ENCODE results near the gene SPATA32. TPM values are rescaled to one million over a fixed set of nuclear protein-coding genes. Genes with fewer than 3 reads are reported as not detected.

The SPATA32 gene
- total RNA-seq, 1 donor from 2014 or later: not detected

GRCh38 chr17:45225964-45226530 lies 35.8 kb downstream of the SPATA32 start:
- H3K36me3 ChIP-seq: no peaks in the 10 kb centered on the region
- peaks cover 72% of the 10 kb centered on the region for H3K4me1 ChIP-seq
- H3K27me3 ChIP-seq: no peaks in the 10 kb centered on the region
- peak overlapping the region; percentile 85 for H3K27ac ChIP-seq
- no peak overlapping the region for H3K4me3 ChIP-seq
- no peak for DNase-seq (ENCODE audit: extremely low spot score in 2 of 2)
- intact Hi-C loops (cut with DNase I): no loop called here
- TF ChIP-seq POLR2AphosphoS5 (IDR thresholded peaks at IDR 0.05; ENCODE audit: insufficient read depth in 1 of 2, low read depth in 1 of 2): peak in 1 of 2 donors; percentile 68
- no peak for TF ChIP-seq POLR2A (IDR thresholded peaks at IDR 0.05)
- no peaks in the 10 kb centered on the region for H3K9me3 ChIP-seq

GRCh38 chr17:45225051-45225700 lies 36.7 kb downstream of the SPATA32 start:
- Histone ChIP-seq H3K4me3 (peak overlapping the region in 1 of 2 donors; percentile 3), H3K36me3 (no peaks in the 10 kb centered on the region), H3K27ac (peak overlapping the region; percentile 85), H3K9me3 (no peaks in the 10 kb centered on the region), H3K27me3 (no peaks in the 10 kb centered on the region), H3K4me1 (peaks cover 68% of the 10 kb centered on the region)
- DNase-seq (ENCODE audit: extremely low spot score in 2 of 2): no peak
- TF ChIP-seq POLR2AphosphoS5 (IDR thresholded peaks at IDR 0.05; ENCODE audit: insufficient read depth in 1 of 2, low read depth in 1 of 2): no peak
- no peak for TF ChIP-seq POLR2A (IDR thresholded peaks at IDR 0.05)
- TF ChIP-seq, protein P1, sequence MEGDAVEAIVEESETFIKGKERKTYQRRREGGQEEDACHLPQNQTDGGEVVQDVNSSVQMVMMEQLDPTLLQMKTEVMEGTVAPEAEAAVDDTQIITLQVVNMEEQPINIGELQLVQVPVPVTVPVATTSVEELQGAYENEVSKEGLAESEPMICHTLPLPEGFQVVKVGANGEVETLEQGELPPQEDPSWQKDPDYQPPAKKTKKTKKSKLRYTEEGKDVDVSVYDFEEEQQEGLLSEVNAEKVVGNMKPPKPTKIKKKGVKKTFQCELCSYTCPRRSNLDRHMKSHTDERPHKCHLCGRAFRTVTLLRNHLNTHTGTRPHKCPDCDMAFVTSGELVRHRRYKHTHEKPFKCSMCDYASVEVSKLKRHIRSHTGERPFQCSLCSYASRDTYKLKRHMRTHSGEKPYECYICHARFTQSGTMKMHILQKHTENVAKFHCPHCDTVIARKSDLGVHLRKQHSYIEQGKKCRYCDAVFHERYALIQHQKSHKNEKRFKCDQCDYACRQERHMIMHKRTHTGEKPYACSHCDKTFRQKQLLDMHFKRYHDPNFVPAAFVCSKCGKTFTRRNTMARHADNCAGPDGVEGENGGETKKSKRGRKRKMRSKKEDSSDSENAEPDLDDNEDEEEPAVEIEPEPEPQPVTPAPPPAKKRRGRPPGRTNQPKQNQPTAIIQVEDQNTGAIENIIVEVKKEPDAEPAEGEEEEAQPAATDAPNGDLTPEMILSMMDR (IDR thresholded peaks at IDR 0.05): no peak
- intact Hi-C loops (cut with DNase I): no loop called here

DNA sequence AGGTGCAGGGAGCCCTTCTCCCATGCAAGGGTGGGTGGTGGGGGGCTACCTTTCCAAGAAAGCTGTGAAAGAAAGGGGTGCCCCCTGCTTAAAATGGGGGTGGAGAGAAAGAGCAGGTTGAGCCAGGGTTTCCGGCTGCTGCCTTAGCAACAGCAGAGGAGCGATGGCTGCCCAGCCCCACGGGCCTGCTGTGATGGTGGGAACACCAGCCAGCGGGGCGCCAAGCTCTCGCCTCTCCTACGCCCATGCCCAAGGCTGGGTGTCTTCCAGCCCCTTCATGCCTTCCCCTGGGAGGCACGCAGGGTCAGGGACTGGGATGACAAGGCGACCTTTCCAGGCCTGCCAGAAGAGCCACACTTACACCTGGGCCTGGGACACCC lies 37.2 kb downstream of the SPATA32 start:
- Histone ChIP-seq H3K36me3 (no peaks in the 10 kb centered on the region), H3K9me3 (no peaks in the 10 kb centered on the region), H3K4me1 (peaks cover 64% of the 10 kb centered on the region), H3K27me3 (no peaks in the 10 kb centered on the region), H3K4me3 (peak overlapping the region in 1 of 2 donors; percentile 3), H3K27ac (peak overlapping the region; percentile 85)
- no peak for DNase-seq (ENCODE audit: extremely low spot score in 2 of 2)
- intact Hi-C loops (cut with DNase I): loop anchor here (5.0 kb wide), 2 partner anchors 163 to 433 kb away; no protein-coding TSS in a partner anchor
- TF ChIP-seq, protein P1 (IDR thresholded peaks at IDR 0.05): no peak
- TF ChIP-seq POLR2A (IDR thresholded peaks at IDR 0.05): no peak
- TF ChIP-seq POLR2AphosphoS5 (IDR thresholded peaks at IDR 0.05; ENCODE audit: insufficient read depth in 1 of 2, low read depth in 1 of 2): no peak

GRCh38 chr17:45223539-45224528 lies 38.1 kb downstream of the SPATA32 start:
- Histone ChIP-seq H3K27ac (peak overlapping the region; percentile 85), H3K36me3 (no peaks in the 10 kb centered on the region), H3K4me1 (peaks cover 61% of the 10 kb centered on the region), H3K9me3 (no peaks in the 10 kb centered on the region), H3K27me3 (no peaks in the 10 kb centered on the region), H3K4me3 (peak overlapping the region in 1 of 2 donors; percentile 53)
- intact Hi-C loops (cut with DNase I): loop anchor here (5.0 kb wide), 2 partner anchors 163 to 433 kb away; no protein-coding TSS in a partner anchor
- no peak for DNase-seq (ENCODE audit: extremely low spot score in 2 of 2)
- TF ChIP-seq, protein P1 (IDR thresholded peaks at IDR 0.05): no peak
- TF ChIP-seq POLR2AphosphoS5 (IDR thresholded peaks at IDR 0.05; ENCODE audit: insufficient read depth in 1 of 2, low read depth in 1 of 2) (no peak), POLR2A (IDR thresholded peaks at IDR 0.05) (no peak)

GRCh38 chr17:45222996-45223538 lies 38.8 kb downstream of the SPATA32 start:
- intact Hi-C loops (cut with DNase I): loop anchor here (5.0 kb wide), 2 partner anchors 164 to 434 kb away; no protein-coding TSS in a partner anchor
- H3K9me3 ChIP-seq: no peaks in the 10 kb centered on the region
- TF ChIP-seq POLR2AphosphoS5 (IDR thresholded peaks at IDR 0.05; ENCODE audit: insufficient read depth in 1 of 2, low read depth in 1 of 2): no peak
- TF ChIP-seq, protein P1 (IDR thresholded peaks at IDR 0.05): no peak
- no peak for TF ChIP-seq POLR2A (IDR thresholded peaks at IDR 0.05)
- H3K4me1 ChIP-seq: peaks cover 54% of the 10 kb centered on the region
- peak overlapping the region; percentile 85 for H3K27ac ChIP-seq
- peak overlapping the region; percentile 53 to 92 for H3K4me3 ChIP-seq
- no peaks in the 10 kb centered on the region for H3K36me3 ChIP-seq
- H3K27me3 ChIP-seq: no peaks in the 10 kb centered on the region
- DNase-seq (ENCODE audit: extremely low spot score in 2 of 2): no peak
